GM19328 (cell line): ENCODE results near the gene NHERF1.

Experiments used
- ATAC-seq: cut with Tn5 transposase; IDR thresholded peaks from one replicate; pipeline ENCODE4 v1.9.1; 2021; ENCODE audit warnings: mild to moderate bottlenecking, moderate library complexity; ENCODE audit not compliant: unreplicated experiment

The NHERF1 gene

DNA sequence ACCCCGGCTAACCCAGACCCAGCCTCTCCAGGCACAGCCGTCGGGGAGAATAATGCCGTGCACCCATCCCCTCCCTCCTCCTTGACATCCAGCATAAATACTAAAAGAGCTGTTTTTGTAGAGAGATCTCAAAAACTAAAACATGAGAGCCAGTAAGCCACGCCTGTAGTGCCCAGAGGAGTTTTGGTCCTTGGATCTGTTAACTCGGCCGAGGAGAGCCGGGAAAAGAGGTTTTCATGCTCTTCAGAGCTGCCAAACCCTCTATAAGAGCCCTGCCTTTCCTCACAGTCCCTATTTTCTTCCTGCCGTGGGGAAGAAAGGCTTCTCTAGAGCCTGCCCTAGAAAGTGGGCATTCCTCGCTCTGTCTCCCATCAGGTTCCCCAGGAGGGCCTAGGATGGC lies 57.9 kb downstream of the NHERF1 start:
- no peak for ATAC-seq

DNA sequence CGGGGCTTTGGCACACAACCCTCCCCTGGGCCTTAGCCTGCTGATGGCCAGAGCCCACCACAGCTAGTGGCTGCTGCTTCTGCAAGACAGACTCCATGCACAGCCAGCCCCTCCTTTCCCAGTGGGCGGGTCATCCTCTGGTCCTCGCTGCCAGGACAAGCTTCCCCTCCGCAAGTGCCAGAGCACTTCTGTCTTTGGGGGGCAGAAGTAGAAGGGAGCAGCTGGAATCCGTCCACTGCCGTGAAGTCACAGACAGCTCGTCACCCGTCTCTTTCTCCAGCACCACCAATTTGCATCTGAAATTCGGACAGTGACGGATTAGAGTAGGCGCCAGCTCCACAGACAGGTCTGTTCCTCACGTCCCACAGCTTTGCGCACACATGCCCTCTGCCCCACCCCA lies 59.0 kb downstream of the NHERF1 start:
- ATAC-seq, result no peak

- no peak for ATAC-seq
These were observed 59.5 kb downstream of the NHERF1 start for GRCh38 chr17:74807925-74808324.

GRCh38 chr17:74808714-74809430 lies 60.4 kb downstream of the NHERF1 start:
- ATAC-seq, result no peak

GRCh38 chr17:74810699-74811485 lies 62.5 kb downstream of the NHERF1 start:
- no peak for ATAC-seq

DNA sequence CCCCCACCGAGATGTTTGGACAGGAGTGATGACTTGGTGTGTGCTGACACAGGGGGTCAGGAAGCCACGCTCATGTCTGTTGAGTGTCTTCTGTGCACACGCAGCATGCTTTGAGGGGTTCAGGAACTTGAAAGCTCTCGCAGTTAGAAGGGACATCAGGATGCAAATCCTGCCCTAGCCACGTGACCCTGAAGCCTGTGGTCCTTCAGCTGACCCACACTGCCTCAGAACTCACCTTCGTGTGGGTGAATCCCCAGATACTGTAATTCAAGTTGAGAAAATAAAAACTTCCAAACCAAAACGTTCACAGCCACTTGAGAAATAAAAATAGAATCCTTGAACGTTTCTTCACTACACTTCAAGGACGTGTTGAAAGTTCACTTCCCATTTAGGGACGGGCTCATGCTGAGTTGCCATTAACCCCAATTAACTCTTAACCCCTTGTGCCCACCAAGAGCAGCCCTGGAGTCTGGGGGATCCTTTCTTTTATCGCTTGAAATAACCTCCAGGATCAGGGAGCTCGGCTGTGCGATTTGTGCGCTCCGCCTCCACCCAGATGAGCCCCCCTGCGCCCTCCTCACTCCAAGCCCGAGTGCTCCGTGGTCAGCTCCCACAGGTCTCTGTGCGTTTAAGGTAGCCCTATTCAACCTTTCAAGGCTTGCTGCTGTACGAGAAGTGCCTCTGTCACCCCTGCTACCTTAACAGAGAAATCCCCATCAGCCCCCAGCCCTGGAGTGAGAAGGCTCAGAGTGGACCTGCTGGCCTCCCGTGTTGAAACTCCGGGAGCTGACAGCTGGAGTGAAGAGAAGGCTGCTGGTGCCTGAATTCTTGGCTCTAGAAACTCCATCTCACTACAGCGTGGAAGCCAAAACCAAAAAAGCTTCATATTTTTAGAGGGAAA lies 63.9 kb downstream of the NHERF1 start:
- no peak for ATAC-seq

DNA sequence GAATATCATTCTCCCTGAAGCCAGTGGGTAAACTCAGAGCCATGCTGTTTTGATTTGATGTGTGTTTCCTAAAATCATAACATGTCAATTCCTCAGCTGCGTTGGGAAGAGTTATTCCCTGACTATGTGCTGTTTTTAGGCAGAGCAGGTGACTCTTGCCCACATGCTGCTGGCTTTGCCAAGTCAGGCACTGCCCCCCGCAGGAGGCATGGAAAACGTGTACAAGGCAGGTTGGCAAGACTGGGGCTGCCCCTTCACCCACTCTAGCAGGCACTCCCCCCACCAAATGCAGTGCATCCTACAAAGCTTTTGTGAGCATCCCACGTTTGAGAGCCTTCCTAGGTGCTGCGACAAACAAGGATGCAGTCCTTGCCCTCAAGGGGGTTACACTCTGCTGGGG lies 66.0 kb downstream of the NHERF1 start:
- ATAC-seq, result no peak

DNA sequence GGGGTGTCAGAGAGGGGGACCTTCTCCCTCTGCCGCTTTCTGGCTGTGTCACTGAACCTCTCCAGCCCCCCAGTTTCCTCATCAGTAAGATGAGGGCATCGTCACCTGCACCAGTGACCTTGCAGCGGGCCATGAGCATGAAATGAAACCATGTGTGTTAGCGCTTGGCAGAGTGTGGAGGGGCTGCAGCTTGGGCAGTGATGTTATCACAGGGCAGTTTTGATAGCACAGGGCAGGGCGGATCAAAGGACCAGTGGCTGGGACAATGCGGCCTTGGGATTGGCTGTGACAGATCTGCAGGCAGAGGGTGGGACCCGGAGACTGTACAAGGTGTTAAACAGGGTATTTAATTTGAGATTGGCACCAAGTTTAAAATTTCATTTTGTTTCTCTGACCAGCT lies 66.6 kb downstream of the NHERF1 start:
- ATAC-seq, result no peak

DNA sequence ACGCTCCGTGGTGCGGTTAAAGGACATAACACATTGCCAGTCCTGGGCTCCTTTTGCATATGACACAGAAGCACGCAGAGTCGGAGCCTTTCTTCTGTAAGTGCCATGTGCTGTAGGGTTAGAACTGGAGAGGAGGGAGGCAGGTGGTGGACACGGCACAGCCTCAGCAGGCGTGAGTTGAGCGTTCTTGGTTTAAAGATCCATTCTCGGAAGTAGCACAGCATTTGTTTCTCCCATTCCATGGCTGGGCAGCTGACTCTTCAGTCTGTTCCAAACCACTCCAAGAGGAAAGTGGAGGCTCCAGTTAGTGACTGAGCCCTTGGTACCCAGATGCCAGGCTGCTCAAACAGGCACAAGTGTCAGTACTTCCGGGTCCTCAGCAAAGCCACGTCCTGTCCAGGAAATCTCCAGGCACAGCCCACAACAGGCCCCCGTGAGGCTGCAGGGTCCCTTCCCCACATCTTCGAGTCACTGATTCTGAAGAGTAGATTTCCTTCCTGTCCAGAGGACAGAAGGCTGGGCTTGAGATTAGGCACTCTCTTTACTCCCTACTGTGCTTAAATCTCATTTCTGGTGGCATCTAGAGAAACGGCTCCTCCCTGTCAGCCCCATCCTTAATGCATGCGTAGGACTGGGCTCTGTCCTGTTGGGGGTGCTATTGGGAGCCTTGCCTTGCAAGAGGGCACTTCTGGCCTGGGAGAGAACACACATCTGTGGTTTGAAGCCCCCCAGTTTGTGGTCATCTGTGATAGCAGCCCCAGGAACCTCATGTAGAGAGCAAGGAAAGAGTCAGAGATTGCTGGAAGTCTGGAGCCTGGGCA lies 67.3 kb downstream of the NHERF1 start:
- no peak for ATAC-seq

GRCh38 chr17:74816905-74817620 lies 68.6 kb downstream of the NHERF1 start:
- ATAC-seq, result no peak

GRCh38 chr17:74818291-74818938 lies 70.0 kb downstream of the NHERF1 start:
- ATAC-seq, result no peak
